Endothelial cell of umbilical vein (primary cell): Measurements from ENCODE around the gene ANKMY2.

Source experiments
- CTCF ChIP-seq, 2 donors: IDR thresholded peaks; 1 replicate in 1 of 2; 2 replicates in 1 of 2; pipeline ENCODE4 v1.5.1; 2011; ENCODE audit warnings: low read length in 2 of 2, mild to moderate bottlenecking in 2 of 2, moderate library complexity in 2 of 2, control low read depth in 1 of 2, inconsistent platforms in 1 of 2, low read depth in 1 of 2; ENCODE audit not compliant: insufficient read depth in 1 of 2; ENCODE audit errors: extremely low read depth in 1 of 2
- EZH2 ChIP-seq: IDR thresholded peaks from 2 replicates; pipeline ENCODE4 v1.6.1; 2012; ENCODE audit warnings: borderline replicate concordance, low read depth, mild to moderate bottlenecking, moderate library complexity, low read length, inconsistent platforms; ENCODE audit not compliant: severe bottlenecking
- POLR2A ChIP-seq: IDR thresholded peaks from 2 replicates; pipeline ENCODE4 v1.6.1; 2012; ENCODE audit warnings: low read depth, mild to moderate bottlenecking, control low read depth, low read length

- TF ChIP-seq CTCF (IDR thresholded peaks at IDR 0.05; ENCODE audit: extremely low read depth in 1 of 2, insufficient read depth in 1 of 2, low read depth in 1 of 2, low read length in 2 of 2) (no peak), EZH2 (no peak), POLR2A (no peak)
Observed at GRCh38 chr7:16685535-16685934, 40.0 kb upstream of the ANKMY2 start.
